Measurements from ENCODE around the gene IMPA2.

GRCh38 chr18:12033643-12034025 lies 52.3 kb downstream of the IMPA2 start:
- TF ChIP-seq ARNT (IDR thresholded peaks at IDR 0.05) = no peak
- TF ChIP-seq HDGF (IDR thresholded peaks at IDR 0.05; ENCODE audit: borderline replicate concordance) = no peak
- TF ChIP-seq SUZ12 (IDR thresholded peaks at IDR 0.05) = no peak

Measured in HEK293T (cell line).